ENCODE data around the gene TTLL4. TPM values are rescaled to one million over a fixed set of nuclear protein-coding genes. Genes with fewer than 3 reads are reported as not detected.

Gene TTLL4
- total RNA-seq, 2 donors from 2014 or later: 9.1 to 31.3 TPM

- no peaks in the 10 kb centered on the region for H3K36me3 ChIP-seq (replicated peaks in 1 of 2; ENCODE audit: insufficient read depth in 1 of 2, low read depth in 2 of 2)
- intact Hi-C loops (cut with DNase I): no loop called here
- DNase-seq: no peak
- ATAC-seq: no peak
- no peaks in the 10 kb centered on the region for H3K27me3 ChIP-seq
- no peak overlapping the region for H3K4me3 ChIP-seq
- 91 to 96% methylated on average over 7 of the region's 7 CpGs for WGBS, 2 donors
- peaks cover 18% of the 10 kb centered on the region for H3K4me1 ChIP-seq
- no peak overlapping the region for H3K27ac ChIP-seq
- no peaks in the 10 kb centered on the region for H3K9me3 ChIP-seq
- no peak for TF ChIP-seq CTCF (IDR thresholded peaks at IDR 0.05)
- no peak for TF ChIP-seq POLR2A (IDR thresholded peaks at IDR 0.05)
These were observed 7.4 kb downstream of the TTLL4 start for GRCh38 chr2:218718058-218718457.

- no peak overlapping the region for H3K4me3 ChIP-seq
- H3K4me1 ChIP-seq: peaks cover 15% of the 10 kb centered on the region
- DNase-seq (no peak), ATAC-seq (no peak)
- TF ChIP-seq CTCF (IDR thresholded peaks at IDR 0.05) (no peak), POLR2A (IDR thresholded peaks at IDR 0.05) (no peak)
- 55 to 59% methylated on average over 3 of the region's 3 CpGs for WGBS, 2 donors
- H3K27ac ChIP-seq: no peak overlapping the region
- no peaks in the 10 kb centered on the region for H3K9me3 ChIP-seq
- no peaks in the 10 kb centered on the region for H3K36me3 ChIP-seq (replicated peaks in 1 of 2; ENCODE audit: insufficient read depth in 1 of 2, low read depth in 2 of 2)
- intact Hi-C loops (cut with DNase I): no loop called here
- no peaks in the 10 kb centered on the region for H3K27me3 ChIP-seq
These were observed 8.8 kb downstream of the TTLL4 start for GRCh38 chr2:218719457-218719856.

- TF ChIP-seq POLR2A (IDR thresholded peaks at IDR 0.05) (no peak), CTCF (IDR thresholded peaks at IDR 0.05) (no peak)
- Histone ChIP-seq H3K27ac (no peak overlapping the region), H3K27me3 (no peaks in the 10 kb centered on the region), H3K9me3 (no peaks in the 10 kb centered on the region), H3K4me3 (no peak overlapping the region), H3K4me1 (peaks cover 15% of the 10 kb centered on the region), H3K36me3 (replicated peaks in 1 of 2; ENCODE audit: insufficient read depth in 1 of 2, low read depth in 2 of 2) (no peaks in the 10 kb centered on the region)
- WGBS, 2 donors: 91 to 93% methylated on average over 19 of the region's 19 CpGs
- intact Hi-C loops (cut with DNase I): no loop called here
- ATAC-seq (no peak), DNase-seq (no peak)
These were observed 9.7 kb downstream of the TTLL4 start for GRCh38 chr2:218720048-218721041.

GRCh38 chr2:218721488-218721887 is 10.9 kb downstream of the TTLL4 start:
- ATAC-seq (no peak), DNase-seq (no peak)
- Histone ChIP-seq H3K36me3 (replicated peaks in 1 of 2; ENCODE audit: insufficient read depth in 1 of 2, low read depth in 2 of 2) (no peaks in the 10 kb centered on the region), H3K4me3 (no peak overlapping the region), H3K27ac (no peak overlapping the region), H3K27me3 (no peaks in the 10 kb centered on the region), H3K4me1 (peaks cover 15% of the 10 kb centered on the region), H3K9me3 (no peaks in the 10 kb centered on the region)
- no peak for TF ChIP-seq POLR2A (IDR thresholded peaks at IDR 0.05)
- TF ChIP-seq CTCF (IDR thresholded peaks at IDR 0.05): no peak
- intact Hi-C loops (cut with DNase I): no loop called here

GRCh38 chr2:218721934-218722333 is 11.3 kb downstream of the TTLL4 start:
- intact Hi-C loops (cut with DNase I): no loop called here

More at GRCh38 chr2:218721934-218722333, 11.3 kb downstream of the TTLL4 start:
- no peaks in the 10 kb centered on the region for H3K9me3 ChIP-seq
- no peaks in the 10 kb centered on the region for H3K36me3 ChIP-seq (replicated peaks in 1 of 2; ENCODE audit: insufficient read depth in 1 of 2, low read depth in 2 of 2)
- H3K4me3 ChIP-seq: no peak overlapping the region
- WGBS, 2 donors: 24 to 37% methylated on average over 2 of the region's 2 CpGs
- no peak overlapping the region for H3K27ac ChIP-seq
- TF ChIP-seq POLR2A (IDR thresholded peaks at IDR 0.05) (no peak), CTCF (IDR thresholded peaks at IDR 0.05) (no peak)
- no peaks in the 10 kb centered on the region for H3K27me3 ChIP-seq
- H3K4me1 ChIP-seq: peaks cover 15% of the 10 kb centered on the region
- ATAC-seq (no peak), DNase-seq (no peak)

Data from body of pancreas (tissue), 4 donors.